Vagina (tissue), 2 donors: ENCODE measurements around the gene KLK7.

Experiments used
- POLR2A ChIP-seq, 2 donors: fragments of 450-650 bp; IDR thresholded peaks; one replicate each; pipeline ENCODE4 v1.6.1; 2017; ENCODE audit warnings: antibody characterized with exemption in 2 of 2, mild to moderate bottlenecking in 2 of 2, moderate library complexity in 2 of 2
- TF ChIP-seq, protein P1 (sequence below), 3 experiments: fragments of 450-650 bp in 2 of 3; fragments of 200-600 bp in 1 of 3; sonication (generic) in 1 of 3; IDR thresholded peaks; one replicate each; pipeline ENCODE4 v1.5.1; 2017 to 2019; ENCODE audit warnings: antibody characterized with exemption in 3 of 3, mild to moderate bottlenecking in 2 of 3, moderate library complexity in 2 of 3

DNA sequence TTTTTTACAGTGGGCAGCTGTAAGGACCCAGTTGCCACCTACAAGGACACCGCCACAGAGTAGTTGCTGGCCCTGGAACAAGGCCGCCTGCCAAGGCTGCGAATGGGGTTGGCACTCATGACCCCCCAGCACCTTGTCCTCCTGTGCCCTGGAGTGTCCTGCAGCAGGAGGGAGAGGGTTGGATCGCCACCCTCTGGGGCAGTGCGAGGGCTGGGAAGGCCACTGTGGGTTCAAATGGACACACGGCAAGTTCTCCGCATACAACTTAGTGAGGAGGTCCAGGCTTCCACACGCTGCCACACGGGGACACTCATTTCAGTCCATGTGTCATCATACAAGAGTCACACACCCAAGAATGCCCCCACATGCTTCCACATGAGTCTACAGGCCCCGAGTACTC is 16.7 kb upstream of the KLK7 start:
- TF ChIP-seq, protein P1, sequence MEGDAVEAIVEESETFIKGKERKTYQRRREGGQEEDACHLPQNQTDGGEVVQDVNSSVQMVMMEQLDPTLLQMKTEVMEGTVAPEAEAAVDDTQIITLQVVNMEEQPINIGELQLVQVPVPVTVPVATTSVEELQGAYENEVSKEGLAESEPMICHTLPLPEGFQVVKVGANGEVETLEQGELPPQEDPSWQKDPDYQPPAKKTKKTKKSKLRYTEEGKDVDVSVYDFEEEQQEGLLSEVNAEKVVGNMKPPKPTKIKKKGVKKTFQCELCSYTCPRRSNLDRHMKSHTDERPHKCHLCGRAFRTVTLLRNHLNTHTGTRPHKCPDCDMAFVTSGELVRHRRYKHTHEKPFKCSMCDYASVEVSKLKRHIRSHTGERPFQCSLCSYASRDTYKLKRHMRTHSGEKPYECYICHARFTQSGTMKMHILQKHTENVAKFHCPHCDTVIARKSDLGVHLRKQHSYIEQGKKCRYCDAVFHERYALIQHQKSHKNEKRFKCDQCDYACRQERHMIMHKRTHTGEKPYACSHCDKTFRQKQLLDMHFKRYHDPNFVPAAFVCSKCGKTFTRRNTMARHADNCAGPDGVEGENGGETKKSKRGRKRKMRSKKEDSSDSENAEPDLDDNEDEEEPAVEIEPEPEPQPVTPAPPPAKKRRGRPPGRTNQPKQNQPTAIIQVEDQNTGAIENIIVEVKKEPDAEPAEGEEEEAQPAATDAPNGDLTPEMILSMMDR (IDR thresholded peaks at IDR 0.05): no peak
- TF ChIP-seq POLR2A (IDR thresholded peaks at IDR 0.05): no peak
